Neural crest cell (in vitro differentiated cells): Measurements from ENCODE around the gene TSHZ2. TPM values are rescaled to one million over a fixed set of nuclear protein-coding genes. Genes with fewer than 3 reads are reported as not detected.

Experiments used
- DNase-seq: peaks from one replicate; pipeline ENCODE4 v3.0.0; 2021; ENCODE audit warnings: low read depth, mixed read lengths, low spot score
- H3K27ac Mint-ChIP-seq: one replicate; pipeline ENCODE4 v1.8.0; 2021; ENCODE audit warnings: mild to moderate bottlenecking, mixed read lengths; ENCODE audit not compliant: unreplicated experiment
- H3K27me3 Mint-ChIP-seq: 2 replicates; pipeline ENCODE4 v1.8.0; 2021; ENCODE audit warnings: low read depth, mild to moderate bottlenecking, mixed read lengths
- H3K36me3 Mint-ChIP-seq: 2 replicates; pipeline ENCODE4 v1.8.0; 2021; ENCODE audit warnings: low read depth, mild to moderate bottlenecking, mixed read lengths
- H3K4me1 Mint-ChIP-seq: 2 replicates; pipeline ENCODE4 v1.8.0; 2021; ENCODE audit warnings: mixed read lengths
- H3K4me3 Mint-ChIP-seq: one replicate; pipeline ENCODE4 v1.8.0; 2021; ENCODE audit warnings: mild to moderate bottlenecking, mixed read lengths
- H3K9me3 Mint-ChIP-seq: 2 replicates; pipeline ENCODE4 v1.8.0; 2021; ENCODE audit warnings: mixed read lengths
- CTCF ChIP-seq: fragments of 200-600 bp; sonication (generic); conservative IDR thresholded peaks from 2 replicates; pipeline ENCODE4 v1.5.0; 2021; ENCODE audit warnings: antibody characterized with exemption, mild to moderate bottlenecking
- total RNA-seq: library from RNA; stranded (reverse); gene quantifications from 2 replicates; pipeline ENCODE4 v1.2.1, GENCODE V29; 2021

Gene TSHZ2
- total RNA-seq, 1 donor from 2014 or later, result 6.4 TPM

- no peaks in the 10 kb centered on the region for H3K9me3 Mint-ChIP-seq
- no peaks in the 10 kb centered on the region for H3K27me3 Mint-ChIP-seq
- H3K4me1 Mint-ChIP-seq, result peaks cover 28% of the 10 kb centered on the region
- no peak for DNase-seq
- no peak overlapping the region for H3K4me3 Mint-ChIP-seq
- no peak overlapping the region for H3K27ac Mint-ChIP-seq
- H3K36me3 Mint-ChIP-seq, result peaks cover 16% of the 10 kb centered on the region
- no peak for TF ChIP-seq CTCF
Observed at GRCh38 chr20:53252002-53252401, 279.8 kb downstream of the TSHZ2 start.

GRCh38 chr20:53253668-53254067 lies 281.5 kb downstream of the TSHZ2 start:
- DNase-seq, result no peak
- Mint-ChIP-seq H3K9me3 (no peaks in the 10 kb centered on the region), H3K4me1 (peaks cover 28% of the 10 kb centered on the region), H3K4me3 (no peak overlapping the region), H3K36me3 (peaks cover 17% of the 10 kb centered on the region), H3K27me3 (no peaks in the 10 kb centered on the region), H3K27ac (no peak overlapping the region)
- no peak for TF ChIP-seq CTCF

GRCh38 chr20:53255102-53255710 lies 283.0 kb downstream of the TSHZ2 start:
- Mint-ChIP-seq H3K9me3 (no peaks in the 10 kb centered on the region), H3K27me3 (peaks cover 4% of the 10 kb centered on the region), H3K36me3 (peaks cover 17% of the 10 kb centered on the region), H3K4me3 (no peak overlapping the region), H3K27ac (no peak overlapping the region), H3K4me1 (peaks cover 16% of the 10 kb centered on the region)
- no peak for TF ChIP-seq CTCF
- no peak for DNase-seq

GRCh38 chr20:53258741-53259140 lies 286.6 kb downstream of the TSHZ2 start:
- Mint-ChIP-seq H3K4me3 (no peak overlapping the region), H3K27ac (no peak overlapping the region), H3K36me3 (peaks cover 14% of the 10 kb centered on the region), H3K9me3 (no peaks in the 10 kb centered on the region), H3K27me3 (peaks cover 12% of the 10 kb centered on the region), H3K4me1 (peaks cover 4% of the 10 kb centered on the region)
- TF ChIP-seq CTCF, result no peak
- DNase-seq, result no peak

GRCh38 chr20:53260168-53260567 lies 288.0 kb downstream of the TSHZ2 start:
- no peak for TF ChIP-seq CTCF
- no peak for DNase-seq
- Mint-ChIP-seq H3K27ac (no peak overlapping the region), H3K9me3 (no peaks in the 10 kb centered on the region), H3K27me3 (peaks cover 12% of the 10 kb centered on the region), H3K36me3 (peaks cover 6% of the 10 kb centered on the region), H3K4me1 (peaks cover 4% of the 10 kb centered on the region), H3K4me3 (no peak overlapping the region)
